GM12878 (cell line): ENCODE data around the gene TEDC1. TPM values are rescaled to one million over a fixed set of nuclear protein-coding genes. Genes with fewer than 3 reads are reported as not detected.

ENCODE experiments used
- ATAC-seq: fragments of 200-7000 bp; cut with Tn5 transposase; 3 replicates; pipeline ENCODE4 v1.9.1; 2020; ENCODE audit warnings: mild to moderate bottlenecking, moderate library complexity
- BruUV-seq: library from RNA; stranded (reverse); fragments of 400-500 nt; replicated peaks from 2 replicates; lab custom pipeline; 2021; lab: Mats Ljungman, UMichigan
- CTCF ChIA-PET: fragments of 300-600 bp; sonication (Branson Sonifier 250); formaldehyde crosslinking; extraction: SDS; loops from one replicate; lab custom pipeline; 2021; ENCODE audit warnings: inconsistent platforms; lab: Yijun Ruan, JAX
- POLR2A ChIA-PET: fragments of 350-600 bp; formaldehyde crosslinking; extraction: SDS; loops from one replicate; lab custom pipeline; 2021; ENCODE audit warnings: inconsistent platforms; lab: Charles Lee
- RAD21 ChIA-PET: fragments of 300-600 bp; sonication (Branson Sonifier 250); formaldehyde crosslinking; loops from one replicate; lab custom pipeline; 2023; ENCODE audit warnings: antibody characterized with exemption; ENCODE audit not compliant: unreplicated experiment; lab: Charles Lee
- SMC1A ChIA-PET: fragments of 300-600 bp; sonication (Branson Sonifier 250); formaldehyde crosslinking; loops from one replicate; lab custom pipeline; 2023; ENCODE audit not compliant: unreplicated experiment, uncharacterized antibody; lab: Charles Lee
- DNase-seq: peaks from one replicate; pipeline ENCODE4 v3.0.0-alpha.2; 2011; ENCODE audit warnings: low read depth, low spot score
- FAIRE-seq: peaks from 3 replicates; lab custom pipeline; 2011; peaks lifted over from hg19 to GRCh38; lab: Jason Lieb, UNC
- H2AFZ ChIP-seq: 2 replicates; pipeline ENCODE4 v1.6.0; 2011; ENCODE audit warnings: low read depth, low read length, control low read depth; ENCODE audit not compliant: control insufficient read depth
- H3K27ac ChIP-seq: 2 replicates; pipeline ENCODE4 v1.5.1; 2011; ENCODE audit warnings: control low read depth; ENCODE audit not compliant: control insufficient read depth, insufficient read depth
- H3K27me3 ChIP-seq, 2 experiments: replicated peaks in 1 of 2; 2 replicates each; pipeline versions ENCODE4 v1.6.0 to v1.6.1; 2011; ENCODE audit warnings: low read length in 1 of 2; ENCODE audit not compliant: control insufficient read depth in 2 of 2, insufficient read depth in 2 of 2
- H3K36me3 ChIP-seq, 2 experiments: 2 replicates each; pipeline ENCODE4 v1.5.1; 2011; ENCODE audit warnings: low read length in 1 of 2; ENCODE audit not compliant: control insufficient read depth in 2 of 2, insufficient read depth in 2 of 2
- H3K4me1 ChIP-seq: 2 replicates; pipeline ENCODE4 v1.6.1; 2011; ENCODE audit warnings: mild to moderate bottlenecking, low read length, moderate library complexity, mixed read lengths; ENCODE audit not compliant: control insufficient read depth, insufficient read depth
- H3K4me2 ChIP-seq: 2 replicates; pipeline ENCODE4 v1.6.0; 2011; ENCODE audit warnings: control low read depth; ENCODE audit not compliant: control insufficient read depth, insufficient read depth
- H3K4me3 ChIP-seq: fragments of 200-600 bp; sonication (generic); 2 replicates; pipeline ENCODE4 v1.5.1; 2016
- H3K79me2 ChIP-seq: 2 replicates; pipeline ENCODE4 v1.6.0; 2011; ENCODE audit warnings: low read length; ENCODE audit not compliant: control insufficient read depth, insufficient read depth
- H3K9ac ChIP-seq: 2 replicates; pipeline ENCODE4 v1.8.0; 2011; ENCODE audit warnings: low read length, control low read depth, mixed read lengths; ENCODE audit not compliant: control insufficient read depth, insufficient read depth
- H3K9me3 ChIP-seq: replicated peaks from 3 replicates; pipeline ENCODE4 v1.5.1; 2011; ENCODE audit warnings: mild to moderate bottlenecking, low read length; ENCODE audit not compliant: control insufficient read depth, insufficient read depth
- H4K20me1 ChIP-seq: 2 replicates; pipeline ENCODE4 v1.6.0; 2011; ENCODE audit not compliant: control insufficient read depth, insufficient read depth
- NR2C1 ChIP-seq: fragments of 450-650 bp; IDR thresholded peaks from 2 replicates; pipeline ENCODE4 v1.6.1; 2017; ENCODE audit warnings: antibody characterized with exemption, mild to moderate bottlenecking, moderate library complexity
- WGBS: methylation state at CpG from one replicate; pipeline ENCODE4 v1.1.6; 2016; ENCODE audit warnings: low lambda C conversion rate; ENCODE audit not compliant: insufficient replicate concordance, insufficient coverage; ENCODE audit errors: missing lambda C conversion rate; 5-methylcytosine and 5-hydroxymethylcytosine counted together
- in situ Hi-C: fragments of 300-500 bp; cut with MboI; formaldehyde crosslinking; loops from 9 replicates; pipeline ENCODE4 v1.14.3; 2018; ENCODE audit warnings: mixed read lengths
- intact Hi-C: fragments of 100-400 bp; cut with micrococcal nuclease; formaldehyde crosslinking; loops from one replicate; pipeline ENCODE4 v1.14.2; 2022; ENCODE audit not compliant: unreplicated experiment
- polyA plus RNA-seq, 11 experiments: library from polyadenylated mRNA; depleted of rRNA in 4 of 11; unstranded in 6 of 11; stranded (reverse) in 5 of 11; fragments of >200 nt; fragmentation: Nextera tagmentation in 4 of 11; fragmentation: Illumina TruSeq in 1 of 11; extraction: Ambion mirVana in 4 of 11; extraction: Trizol in 1 of 11; gene quantifications; 1 replicate in 1 of 11; 2 replicates in 10 of 11; pipeline versions ENCODE4 v1.2.1 to v1.2.3, GENCODE V29; 2011 to 2016; ENCODE audit warnings: inconsistent platforms in 2 of 11, missing spikeins in 2 of 11, low read depth in 1 of 11
- total RNA-seq, 4 experiments: library from RNA; depleted of rRNA in 3 of 4; stranded (reverse); fragments of >200 nt in 3 of 4; fragmentation: Illumina TruSeq in 1 of 4; extraction: Trizol in 1 of 4; gene quantifications; 2 replicates each; pipeline versions ENCODE4 v1.2.1 to v1.2.3, GENCODE V29; 2013 to 2021
- TF ChIP-seq, protein P1 (sequence below): IDR thresholded peaks from 2 replicates; pipeline ENCODE4 v1.6.1; 2012; ENCODE audit warnings: low read length, inconsistent platforms

TEDC1 gene
- total and polyA plus RNA-seq, 10 of the 15 experiments (the other 5 are each of a cell fraction or from before 2014, with no cell fraction given) = 0.19 to 34.2 (median 14.5) TPM

DNA sequence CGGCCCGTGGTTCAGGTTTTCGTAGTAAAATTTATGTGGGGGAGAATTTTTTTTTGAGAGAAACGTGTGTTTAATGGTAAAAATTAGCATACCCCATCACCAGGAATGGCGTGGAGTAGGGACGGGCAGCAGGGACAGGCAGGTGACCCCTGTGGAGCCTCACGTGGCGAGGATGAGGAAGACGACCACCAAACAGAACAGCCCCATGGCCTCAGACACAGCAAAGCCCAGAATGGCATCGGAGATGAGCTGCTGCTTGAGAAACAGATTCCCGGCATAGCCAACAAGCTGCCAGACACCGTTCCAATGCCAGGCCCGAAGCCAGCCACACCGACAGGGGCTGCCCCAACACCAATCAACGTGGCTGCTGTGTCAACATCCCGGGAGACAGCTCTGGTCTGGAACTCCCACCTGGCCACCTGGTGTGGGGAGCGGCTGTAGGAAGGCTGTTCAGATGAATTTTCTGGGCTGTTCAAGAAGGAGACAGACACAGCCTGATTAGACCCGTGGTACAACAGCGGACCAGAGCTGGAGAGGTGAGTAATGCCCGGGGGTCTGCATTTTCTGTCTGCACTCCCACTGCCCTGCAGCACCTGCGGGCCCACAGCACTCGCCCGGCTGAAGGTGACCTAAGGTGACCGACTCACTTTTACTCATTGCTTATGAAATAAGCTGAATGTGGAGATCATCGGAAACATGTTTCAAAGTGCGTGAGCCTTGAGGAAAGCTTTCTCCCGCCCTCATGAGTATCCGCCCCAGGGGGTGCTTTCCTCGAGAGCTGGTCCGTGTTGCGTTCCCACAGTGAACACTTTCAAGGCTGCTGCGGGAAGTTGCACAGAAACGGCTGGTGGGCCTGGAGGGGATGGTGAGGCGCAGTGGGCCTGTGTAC is 45.9 kb downstream of the TEDC1 start:
- no peak for DNase-seq
- in situ Hi-C loops (loop anchor here (10.0 kb wide), 2 partner anchors 468 to 628 kb away; no protein-coding TSS in a partner anchor), intact Hi-C loops (loop anchor here (10.0 kb wide), 2 partner anchors 638 to 878 kb away; no protein-coding TSS in a partner anchor)
- H3K9ac ChIP-seq = no peak overlapping the region
- TF ChIP-seq, protein P1, sequence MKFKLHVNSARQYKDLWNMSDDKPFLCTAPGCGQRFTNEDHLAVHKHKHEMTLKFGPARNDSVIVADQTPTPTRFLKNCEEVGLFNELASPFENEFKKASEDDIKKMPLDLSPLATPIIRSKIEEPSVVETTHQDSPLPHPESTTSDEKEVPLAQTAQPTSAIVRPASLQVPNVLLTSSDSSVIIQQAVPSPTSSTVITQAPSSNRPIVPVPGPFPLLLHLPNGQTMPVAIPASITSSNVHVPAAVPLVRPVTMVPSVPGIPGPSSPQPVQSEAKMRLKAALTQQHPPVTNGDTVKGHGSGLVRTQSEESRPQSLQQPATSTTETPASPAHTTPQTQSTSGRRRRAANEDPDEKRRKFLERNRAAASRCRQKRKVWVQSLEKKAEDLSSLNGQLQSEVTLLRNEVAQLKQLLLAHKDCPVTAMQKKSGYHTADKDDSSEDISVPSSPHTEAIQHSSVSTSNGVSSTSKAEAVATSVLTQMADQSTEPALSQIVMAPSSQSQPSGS = no peak
- TF ChIP-seq NR2C1 = no peak
- TF ChIP-seq, all 136 proteins: peak for 0
- WGBS = 48% methylated on average over 34 of the region's 34 CpGs
- Histone ChIP-seq H3K4me2 (no peak overlapping the region), H3K4me1 (no peaks in the 10 kb centered on the region), H2AFZ (no peak overlapping the region), H3K4me3 (no peak overlapping the region), H3K79me2 (no peaks in the 10 kb centered on the region), H3K36me3 (no peaks in the 10 kb centered on the region), H3K9me3 (no peaks in the 10 kb centered on the region), H3K27me3 (no peaks in the 10 kb centered on the region; a peak in 2 of 4 replicates), H4K20me1 (no peaks in the 10 kb centered on the region), H3K27ac (no peak overlapping the region)
- POLR2A ChIA-PET = no interaction called here
- SMC1A ChIA-PET = interaction anchor here (0.7 kb wide), 1 partner anchor 938 kb away, joined by 3 read pairs; no protein-coding TSS in a partner anchor
- FAIRE-seq (no peak), ATAC-seq (no peak)
- RAD21 ChIA-PET = no interaction called here
- CTCF ChIA-PET = interaction anchor here (0.6 to 2.5 kb wide), 8 partner anchors 12 to 875 kb away, joined by 3 to 9 read pairs (median 3); no protein-coding TSS in a partner anchor
- BruUV-seq = no TSS peak
